T-cell (primary cell): ENCODE data around the gene NDUFAF3. TPM values are rescaled to one million over a fixed set of nuclear protein-coding genes. Genes with fewer than 3 reads are reported as not detected.

Experiments
- ATAC-seq, 4 experiments: fragments of 200-7000 bp in 3 of 4; fragments of 150-1000 bp in 1 of 4; cut with Tn5 transposase; replicated peaks in 1 of 4; 1 replicate in 3 of 4; 2 replicates in 1 of 4; pipeline ENCODE4 v1.10.0; 2021; ENCODE audit warnings: moderate library complexity in 3 of 4, mild to moderate bottlenecking in 2 of 4, moderate number of reproducible peaks in 1 of 4
- CTCF ChIA-PET, 2 donors: fragments of 300-600 bp; sonication (Branson Sonifier 250); formaldehyde crosslinking; loops; one replicate each; lab custom pipeline; 2022; ENCODE audit warnings: antibody characterized with exemption in 2 of 2; lab: Charles Lee
- POLR2A ChIA-PET, 2 donors: fragments of 300-600 bp; sonication (Branson Sonifier 250); formaldehyde crosslinking; loops; one replicate each; lab custom pipeline; 2022; ENCODE audit warnings: antibody characterized with exemption in 2 of 2; lab: Charles Lee
- DNase-seq, 35 experiments: peaks; one replicate each; pipeline versions ENCODE4 v3.0.0 to v3.0.0-alpha.2; 2013 to 2023
- H3K27ac ChIP-seq: one replicate; pipeline ENCODE4 v1.5.1; 2013; ENCODE audit warnings: low read length
- H3K27me3 ChIP-seq, 2 experiments: replicated peaks in 1 of 2; 1 replicate in 1 of 2; 2 replicates in 1 of 2; pipeline versions ENCODE4 v1.6.1 to v1.7.0; 2013; ENCODE audit warnings: low read length in 1 of 2, mixed read lengths in 1 of 2; ENCODE audit not compliant: control insufficient read depth in 2 of 2, insufficient read depth in 2 of 2; ENCODE audit errors: extremely low read depth in 1 of 2
- H3K36me3 ChIP-seq, 2 donors: 1 replicate in 1 of 2; 2 replicates in 1 of 2; pipeline versions ENCODE4 v1.6.1 to v1.7.0; 2013; ENCODE audit warnings: low read length in 1 of 2; ENCODE audit not compliant: control insufficient read depth in 2 of 2, insufficient read depth in 1 of 2; ENCODE audit errors: extremely low read depth in 1 of 2
- H3K4me1 ChIP-seq, 2 experiments: 1 replicate in 1 of 2; 2 replicates in 1 of 2; pipeline versions ENCODE4 v1.6.1 to v1.7.0; 2013; ENCODE audit warnings: low read length in 2 of 2, mixed read lengths in 1 of 2; ENCODE audit not compliant: insufficient read depth in 2 of 2, control insufficient read depth in 1 of 2; ENCODE audit errors: extremely low read depth in 1 of 2
- H3K4me3 ChIP-seq, 2 donors: 1 replicate in 1 of 2; 2 replicates in 1 of 2; pipeline versions ENCODE4 v1.5.1 to v1.7.0; 2013; ENCODE audit warnings: mild to moderate bottlenecking in 2 of 2, low read length in 1 of 2, moderate library complexity in 1 of 2; ENCODE audit not compliant: control insufficient read depth in 1 of 2; ENCODE audit errors: extremely low read depth in 1 of 2
- H3K9me3 ChIP-seq: 2 replicates; pipeline ENCODE4 v1.7.0; 2013
- H3K27ac Mint-ChIP-seq, 2 donors: one replicate each; pipeline ENCODE4 v1.8.0; 2020 to 2021; ENCODE audit warnings: mild to moderate bottlenecking in 2 of 2, mixed read lengths in 2 of 2
- H3K27me3 Mint-ChIP-seq, 2 donors: one replicate each; pipeline ENCODE4 v1.8.0; 2021 to 2022; ENCODE audit warnings: mixed read lengths in 2 of 2
- H3K36me3 Mint-ChIP-seq: one replicate; pipeline ENCODE4 v1.8.0; 2021; ENCODE audit warnings: mixed read lengths
- H3K4me1 Mint-ChIP-seq, 3 donors: one replicate each; pipeline ENCODE4 v1.8.0; 2020 to 2022; ENCODE audit warnings: mixed read lengths in 3 of 3, mild to moderate bottlenecking in 1 of 3
- H3K4me3 Mint-ChIP-seq, 3 donors: one replicate each; pipeline ENCODE4 v1.8.0; 2020 to 2022; ENCODE audit warnings: mild to moderate bottlenecking in 3 of 3, mixed read lengths in 3 of 3, moderate library complexity in 3 of 3
- H3K9me3 Mint-ChIP-seq, 3 donors: one replicate each; pipeline ENCODE4 v1.8.0; 2020 to 2022; ENCODE audit warnings: mixed read lengths in 3 of 3
- WGBS: methylation state at CpG from one replicate; pipeline ENCODE4 v1.1.5; 2013; ENCODE audit warnings: missing lambda C conversion rate; ENCODE audit not compliant: insufficient coverage; 5-methylcytosine and 5-hydroxymethylcytosine counted together
- total RNA-seq, 35 experiments: library from RNA in 6 of 35; stranded (reverse) in 6 of 35; fragments of 120-200 nt in 1 of 35; gene quantifications; one replicate each; pipeline versions ENCODE4 v1.2.1 to v1.2.4 and lab custom pipeline; 2013 to 2026

NDUFAF3 gene
- total RNA-seq, 5 donors from 2014 or later (not counting 1 experiment from before 2014, with no cell fraction given), result 62.8 to 92.1 (median 78.1) TPM

- H3K4me3 Mint-ChIP-seq, result peak overlapping the region; percentile 84 to 91 (median 89)
- peaks cover 41 to 49% (median 48%) of the 10 kb centered on the region in 3 donors for H3K4me1 Mint-ChIP-seq
- peaks cover 7 to 24% of the 10 kb centered on the region in 2 experiments for H3K4me1 ChIP-seq
- peak overlapping the region; percentile 91 to 93 for H3K27ac Mint-ChIP-seq
- POLR2A ChIA-PET, result interaction anchor here (0.6 kb wide), 2 partner anchors 14 to 265 kb away, joined by 3 to 4 read pairs; no protein-coding TSS in a partner anchor
- H3K9me3 Mint-ChIP-seq, result no peaks in the 10 kb centered on the region
- ATAC-seq (no peak), DNase-seq (peak in 1 of 35 experiments; percentile 22)
- H3K27me3 Mint-ChIP-seq, result no peaks in the 10 kb centered on the region
- CTCF ChIA-PET, result interaction anchor here (1.5 to 1.9 kb wide), 3 partner anchors 22 to 41 kb away, joined by 4 to 26 read pairs (median 23); partner anchors contain the start of gene WDR6 (in 1 of the 2)
- H3K27me3 ChIP-seq, result no peaks in the 10 kb centered on the region
- peak overlapping the region; percentile 91 for H3K27ac ChIP-seq
- no peaks in the 10 kb centered on the region for H3K9me3 ChIP-seq
- H3K36me3 Mint-ChIP-seq, result peaks cover 32% of the 10 kb centered on the region
- no CpG with 5 or more reads among the region's 4 CpGs for WGBS
- H3K36me3 ChIP-seq, result peaks cover 20 to 72% of the 10 kb centered on the region in 2 donors
- H3K4me3 ChIP-seq, result peak overlapping the region; percentile 79 to 81
These were observed 6.4 kb downstream of the NDUFAF3 start for GRCh38 chr3:49028298-49028672.

DNA sequence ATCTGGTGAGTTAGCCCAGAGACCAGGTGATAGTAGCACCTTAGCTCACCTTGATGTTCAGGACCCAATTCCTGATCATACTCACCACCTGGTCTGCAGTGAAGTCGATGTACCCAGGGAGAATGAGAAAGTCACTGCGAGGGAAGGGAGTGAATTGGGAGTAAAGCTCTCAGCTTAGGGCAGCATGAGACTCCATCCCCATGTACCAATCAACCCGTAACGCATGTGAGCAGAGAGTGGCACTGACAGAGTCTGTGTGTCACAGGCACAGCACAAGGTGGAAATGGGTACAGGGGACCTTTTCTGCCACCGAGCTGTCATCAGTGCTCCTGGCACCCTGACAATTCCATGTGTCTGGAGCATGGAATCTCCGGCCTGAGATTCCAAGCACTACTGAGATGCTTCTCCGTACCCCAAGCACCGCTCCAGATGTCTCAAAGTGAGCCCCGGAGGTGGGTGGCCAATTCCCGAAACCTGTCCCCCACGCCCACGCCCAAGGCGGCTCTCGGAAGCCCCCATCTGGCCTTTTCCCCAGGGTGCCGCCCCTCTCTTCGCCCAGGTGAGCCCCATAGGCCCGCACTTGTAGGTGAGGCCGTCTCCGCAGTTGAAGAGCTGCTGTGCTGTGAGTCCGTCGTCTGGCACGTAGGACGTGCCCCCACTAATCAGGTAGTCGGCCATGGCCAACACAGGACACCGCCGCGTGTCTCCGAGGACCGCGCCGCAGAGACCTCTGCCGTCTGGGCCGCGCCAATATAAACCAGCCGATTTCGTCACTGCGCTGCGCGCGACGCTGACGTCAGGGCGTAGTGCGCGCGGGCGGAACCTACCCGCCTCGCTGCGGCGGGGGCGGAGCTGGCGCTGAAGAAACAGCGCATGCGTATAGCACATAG lies 7.0 kb downstream of the NDUFAF3 start, which contains the start of gene IMPDH2:
Gene IMPDH2 (minus strand): TSS at position 726 of the 890 bp plus-strand sequence. CDS start 48 bp downstream, at position 678.
- H3K4me3 ChIP-seq, result peak within 1 kb of the TSS; percentile 79 to 81
- POLR2A ChIA-PET, result interaction anchor here (0.5 to 1.2 kb wide), 13 partner anchors 8 to 375 kb away, joined by 3 to 9 read pairs (median 4); partner anchors contain the start of genes QRICH1 (in 1 of the 2) and WDR6 (in 1 of the 2)
- no peaks in the 10 kb centered on the region for H3K27me3 Mint-ChIP-seq

DNA sequence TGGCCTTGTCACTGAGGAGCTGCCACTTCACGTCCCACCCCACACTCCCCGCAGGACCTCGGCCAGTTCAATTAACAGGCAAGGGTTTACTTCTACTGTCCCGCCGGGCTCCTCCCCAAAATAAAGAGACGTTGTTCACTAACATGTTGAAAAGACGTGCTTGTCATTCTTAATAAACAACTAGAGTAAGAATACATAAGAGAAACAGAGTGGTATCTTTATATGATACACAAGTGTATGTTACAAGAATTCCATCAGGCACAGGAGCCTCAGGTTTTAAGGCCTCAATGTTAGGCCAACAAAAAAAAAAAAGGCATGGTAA lies 7.6 kb downstream of the NDUFAF3 start:
- CTCF ChIA-PET, result interaction anchor here (0.5 to 1.9 kb wide), 9 partner anchors 8 to 419 kb away, joined by 3 to 26 read pairs (median 4); partner anchors contain the start of genes USP19 (in 1 of the 2) and WDR6 (in 1 of the 2)
- H3K36me3 Mint-ChIP-seq, result peaks cover 30% of the 10 kb centered on the region

More for the DNA sequence above, 7.0 kb downstream of the NDUFAF3 start, which contains the start of gene IMPDH2:
- H3K4me3 Mint-ChIP-seq, result peak within 1 kb of the TSS; percentile 84 to 91 (median 89)
- Histone ChIP-seq H3K4me1 (peaks cover 7 to 20% of the 10 kb centered on the region in 2 experiments), H3K9me3 (no peaks in the 10 kb centered on the region), H3K36me3 (peaks cover 20 to 68% of the 10 kb centered on the region in 2 donors), H3K27ac (peak within 1 kb of the TSS; percentile 91), H3K27me3 (no peaks in the 10 kb centered on the region)
- WGBS, result under 1% methylated on average over 49 of the region's 55 CpGs
- CTCF ChIA-PET, result interaction anchor here (0.5 to 1.9 kb wide), 9 partner anchors 9 to 420 kb away, joined by 3 to 26 read pairs (median 4); partner anchors contain the start of genes USP19 (in 1 of the 2) and WDR6 (in 1 of the 2)
- ATAC-seq, result peak; percentile 94 to 98 (median 96)
- peak within 1 kb of the TSS; percentile 91 to 93 for H3K27ac Mint-ChIP-seq
- DNase-seq, result peak; percentile 82 to 98 (median 90)
- H3K9me3 Mint-ChIP-seq, result no peaks in the 10 kb centered on the region
- peaks cover 35 to 44% (median 43%) of the 10 kb centered on the region in 3 donors for H3K4me1 Mint-ChIP-seq
- H3K36me3 Mint-ChIP-seq, result peaks cover 31% of the 10 kb centered on the region

DNA sequence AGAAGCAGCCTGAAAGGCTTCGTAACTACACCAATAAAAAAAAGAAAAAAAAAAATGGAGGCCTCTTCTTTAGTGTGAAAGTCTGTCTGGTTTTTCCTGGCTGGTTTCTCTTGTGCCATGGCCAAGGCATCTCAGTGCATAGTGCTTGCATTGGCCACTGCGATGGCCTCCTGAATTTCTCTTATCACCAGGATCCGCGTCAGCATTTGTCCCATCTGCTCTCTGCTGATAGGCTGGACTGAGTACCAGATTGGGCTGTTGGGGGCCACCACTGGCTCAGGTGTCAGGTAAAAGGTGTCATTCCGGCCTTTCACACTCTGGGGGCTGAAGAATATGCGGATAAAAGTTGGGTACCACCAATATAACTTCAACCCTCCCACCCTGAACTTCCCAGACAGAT lies 8.4 kb downstream of the NDUFAF3 start:
- POLR2A ChIA-PET, result interaction anchor here in 1 of 2 donors (0.6 kb wide), 1 partner anchor 429 kb away, joined by 6 read pairs; no protein-coding TSS in a partner anchor
- Histone ChIP-seq H3K27me3 (no peaks in the 10 kb centered on the region), H3K4me1 (peaks cover 7 to 20% of the 10 kb centered on the region in 2 experiments), H3K36me3 (peaks cover 18 to 67% of the 10 kb centered on the region in 2 donors), H3K4me3 (no peak overlapping the region), H3K27ac (peak overlapping the region; percentile 91), H3K9me3 (no peaks in the 10 kb centered on the region)
- Mint-ChIP-seq H3K36me3 (peaks cover 24% of the 10 kb centered on the region), H3K9me3 (no peaks in the 10 kb centered on the region), H3K4me1 (peaks cover 27 to 36% (median 30%) of the 10 kb centered on the region in 3 donors), H3K27ac (peak overlapping the region in 1 of 2 donors; percentile 61), H3K4me3 (no peak overlapping the region), H3K27me3 (no peaks in the 10 kb centered on the region)
- DNase-seq (peak in 1 of 35 experiments; percentile 11), ATAC-seq (no peak)
- CTCF ChIA-PET, result no interaction called here
- 100% methylated on average over 1 of the region's 6 CpGs for WGBS

More for the DNA sequence above, 7.6 kb downstream of the NDUFAF3 start:
- DNase-seq (no peak), ATAC-seq (no peak)
- H3K9me3 Mint-ChIP-seq, result no peaks in the 10 kb centered on the region
- peaks cover 7 to 20% of the 10 kb centered on the region in 2 experiments for H3K4me1 ChIP-seq
- H3K27me3 ChIP-seq, result no peaks in the 10 kb centered on the region
- peaks cover 19 to 67% of the 10 kb centered on the region in 2 donors for H3K36me3 ChIP-seq
- H3K9me3 ChIP-seq, result no peaks in the 10 kb centered on the region
- H3K27ac Mint-ChIP-seq, result peak overlapping the region; percentile 91 to 93
- H3K4me3 ChIP-seq, result peak overlapping the region in 1 of 2 donors; percentile 81
- WGBS, result 0% methylated on average over 2 of the region's 7 CpGs
- H3K4me1 Mint-ChIP-seq, result peaks cover 31 to 39% (median 37%) of the 10 kb centered on the region in 3 donors
- POLR2A ChIA-PET, result interaction anchor here (0.5 to 1.2 kb wide), 11 partner anchors 9 to 374 kb away, joined by 3 to 9 read pairs (median 4); partner anchors contain the start of genes QRICH1 (in 1 of the 2) and WDR6 (in 1 of the 2)
- H3K4me3 Mint-ChIP-seq, result peak overlapping the region; percentile 84 to 91 (median 89)
- H3K27ac ChIP-seq, result peak overlapping the region; percentile 91
- no peaks in the 10 kb centered on the region for H3K27me3 Mint-ChIP-seq

GRCh38 chr3:49032646-49033304 lies 10.9 kb downstream of the NDUFAF3 start:
- Mint-ChIP-seq H3K36me3 (peaks cover 28% of the 10 kb centered on the region), H3K27me3 (no peaks in the 10 kb centered on the region), H3K27ac (no peak overlapping the region), H3K4me1 (peaks cover 17 to 21% (median 18%) of the 10 kb centered on the region in 3 donors), H3K4me3 (no peak overlapping the region), H3K9me3 (no peaks in the 10 kb centered on the region)
- peaks cover 18 to 65% of the 10 kb centered on the region in 2 donors for H3K36me3 ChIP-seq
- no peak overlapping the region for H3K4me3 ChIP-seq
- no peak for DNase-seq
- ChIA-PET CTCF (no interaction called here), POLR2A (no interaction called here)
- ATAC-seq, result no peak
- H3K9me3 ChIP-seq, result no peaks in the 10 kb centered on the region
- WGBS, result 92% methylated on average over 5 of the region's 6 CpGs
- H3K27ac ChIP-seq, result no peak overlapping the region
- no peaks in the 10 kb centered on the region for H3K27me3 ChIP-seq
- peaks cover 7 to 17% of the 10 kb centered on the region in 2 experiments for H3K4me1 ChIP-seq
